ENCODE results near the gene UBR3.
"Not testable (repeated sequence)": the region's sequence is repeated elsewhere in the genome, so short reads cannot be mapped to it uniquely, and the experiment has no call there.

UBR3 gene

GRCh38 chr2:169955940-169956339 is 128.7 kb downstream of the UBR3 start:
- no peak for DNase-seq (ENCODE audit: low read depth in 2 of 2)

- not testable (repeated sequence) for DNase-seq (ENCODE audit: low read depth in 2 of 2)
Measured at GRCh38 chr2:169957219-169957618, 130.0 kb downstream of the UBR3 start.

- no peak for DNase-seq (ENCODE audit: low read depth in 2 of 2)
Measured at GRCh38 chr2:169961911-169962310, 134.7 kb downstream of the UBR3 start.

- no peak for DNase-seq (ENCODE audit: low read depth in 2 of 2)
Measured at GRCh38 chr2:169963786-169964185, 136.5 kb downstream of the UBR3 start.

GRCh38 chr2:169964740-169965139 is 137.5 kb downstream of the UBR3 start:
- DNase-seq (ENCODE audit: low read depth in 2 of 2): no peak

GRCh38 chr2:169965495-169965894 is 138.2 kb downstream of the UBR3 start:
- no peak for DNase-seq (ENCODE audit: low read depth in 2 of 2)

- DNase-seq (ENCODE audit: low read depth in 2 of 2): no peak
Measured at GRCh38 chr2:169966454-169966853, 139.2 kb downstream of the UBR3 start.

- no peak for DNase-seq (ENCODE audit: low read depth in 2 of 2)
Measured at GRCh38 chr2:169968743-169969142, 141.5 kb downstream of the UBR3 start.

GRCh38 chr2:169975221-169975620 is 148.0 kb downstream of the UBR3 start:
- DNase-seq (ENCODE audit: low read depth in 2 of 2): no peak

GRCh38 chr2:169976335-169976851 is 149.1 kb downstream of the UBR3 start:
- no peak for DNase-seq (ENCODE audit: low read depth in 2 of 2)

- no peak for DNase-seq (ENCODE audit: low read depth in 2 of 2)
Measured at GRCh38 chr2:169977530-169977929, 150.3 kb downstream of the UBR3 start.

- DNase-seq (ENCODE audit: low read depth in 2 of 2): no peak
Measured at GRCh38 chr2:169978402-169979017, 151.3 kb downstream of the UBR3 start.

- DNase-seq (ENCODE audit: low read depth in 2 of 2): no peak
Measured at GRCh38 chr2:169979025-169979424, 151.8 kb downstream of the UBR3 start.

GRCh38 chr2:169980001-169980400 is 152.7 kb downstream of the UBR3 start:
- DNase-seq (ENCODE audit: low read depth in 2 of 2): no peak

- no peak for DNase-seq (ENCODE audit: low read depth in 2 of 2)
Measured at GRCh38 chr2:169980643-169981042, 153.4 kb downstream of the UBR3 start.

- no peak for DNase-seq (ENCODE audit: low read depth in 2 of 2)
Measured at GRCh38 chr2:169982929-169983328, 155.7 kb downstream of the UBR3 start.

GRCh38 chr2:169983506-169983905 is 156.3 kb downstream of the UBR3 start:
- DNase-seq (ENCODE audit: low read depth in 2 of 2): no peak

- DNase-seq (ENCODE audit: low read depth in 2 of 2): no peak
Measured at GRCh38 chr2:169984145-169984544, 156.9 kb downstream of the UBR3 start.

- no peak for DNase-seq (ENCODE audit: low read depth in 2 of 2)
Measured at GRCh38 chr2:169994752-169995151, 167.5 kb downstream of the UBR3 start.

GRCh38 chr2:169997140-169997887 is 170.1 kb downstream of the UBR3 start:
- DNase-seq (ENCODE audit: low read depth in 2 of 2): no peak

GRCh38 chr2:169999054-169999453 is 171.8 kb downstream of the UBR3 start:
- DNase-seq (ENCODE audit: low read depth in 2 of 2): no peak

GRCh38 chr2:170002096-170002495 is 174.8 kb downstream of the UBR3 start:
- DNase-seq (ENCODE audit: low read depth in 2 of 2): no peak

- no peak for DNase-seq (ENCODE audit: low read depth in 2 of 2)
Measured at GRCh38 chr2:170005702-170006101, 178.4 kb downstream of the UBR3 start.

Data from stimulated activated CD8-positive, alpha-beta memory T cell treated with anti-CD3 and anti-CD28 coated beads, Interleukin-2, amount 100 ng/mL, for 1 hour (primary cell).